ENCODE results near the gene TCIRG1.
A peak's percentile ranks its signal among the peaks of the same experiment; 100 is the strongest.

TCIRG1 gene

DNA sequence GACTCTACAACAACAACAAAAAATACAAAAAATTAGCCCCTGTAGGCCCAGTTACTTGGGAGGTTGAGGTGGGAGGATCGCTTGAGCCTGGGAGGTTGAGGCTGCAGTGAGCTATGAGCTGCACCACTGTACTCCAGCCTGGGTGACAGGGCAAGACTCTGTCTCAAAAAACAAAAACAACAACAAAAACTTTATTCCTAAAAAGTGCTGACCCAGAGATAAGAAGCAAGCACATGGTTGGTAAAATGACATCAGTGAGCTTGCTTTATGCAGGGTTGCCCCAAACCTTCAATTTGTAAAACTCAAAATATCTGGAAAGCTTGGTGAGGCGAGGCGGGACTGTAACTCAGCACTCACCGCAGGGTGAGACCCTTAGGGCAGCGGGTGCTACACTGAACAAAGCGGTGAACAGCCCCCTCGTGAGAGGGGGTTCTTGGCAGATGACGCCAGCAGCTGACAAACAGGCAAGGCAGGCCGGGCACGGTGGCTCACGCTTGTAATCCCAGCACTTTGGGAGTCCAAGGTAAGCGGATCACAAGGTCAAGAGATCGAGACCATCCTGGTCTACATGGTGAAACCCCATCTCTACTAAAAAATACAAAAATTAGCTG, 3.5 kb upstream of the TCIRG1 start:
- no peak for DNase-seq (ENCODE audit: extremely low spot score)
- CTCF ChIA-PET = interaction anchor here (2.2 kb wide), 1 partner anchor 173 kb away, joined by 4 read pairs; no protein-coding TSS in a partner anchor
- POLR2A ChIA-PET = no interaction called here
- TF ChIP-seq, protein P1, sequence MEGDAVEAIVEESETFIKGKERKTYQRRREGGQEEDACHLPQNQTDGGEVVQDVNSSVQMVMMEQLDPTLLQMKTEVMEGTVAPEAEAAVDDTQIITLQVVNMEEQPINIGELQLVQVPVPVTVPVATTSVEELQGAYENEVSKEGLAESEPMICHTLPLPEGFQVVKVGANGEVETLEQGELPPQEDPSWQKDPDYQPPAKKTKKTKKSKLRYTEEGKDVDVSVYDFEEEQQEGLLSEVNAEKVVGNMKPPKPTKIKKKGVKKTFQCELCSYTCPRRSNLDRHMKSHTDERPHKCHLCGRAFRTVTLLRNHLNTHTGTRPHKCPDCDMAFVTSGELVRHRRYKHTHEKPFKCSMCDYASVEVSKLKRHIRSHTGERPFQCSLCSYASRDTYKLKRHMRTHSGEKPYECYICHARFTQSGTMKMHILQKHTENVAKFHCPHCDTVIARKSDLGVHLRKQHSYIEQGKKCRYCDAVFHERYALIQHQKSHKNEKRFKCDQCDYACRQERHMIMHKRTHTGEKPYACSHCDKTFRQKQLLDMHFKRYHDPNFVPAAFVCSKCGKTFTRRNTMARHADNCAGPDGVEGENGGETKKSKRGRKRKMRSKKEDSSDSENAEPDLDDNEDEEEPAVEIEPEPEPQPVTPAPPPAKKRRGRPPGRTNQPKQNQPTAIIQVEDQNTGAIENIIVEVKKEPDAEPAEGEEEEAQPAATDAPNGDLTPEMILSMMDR (IDR thresholded peaks at IDR 0.05; ENCODE audit: control extremely low read depth, extremely low read depth, low read depth, missing control alignments) = no peak

DNA sequence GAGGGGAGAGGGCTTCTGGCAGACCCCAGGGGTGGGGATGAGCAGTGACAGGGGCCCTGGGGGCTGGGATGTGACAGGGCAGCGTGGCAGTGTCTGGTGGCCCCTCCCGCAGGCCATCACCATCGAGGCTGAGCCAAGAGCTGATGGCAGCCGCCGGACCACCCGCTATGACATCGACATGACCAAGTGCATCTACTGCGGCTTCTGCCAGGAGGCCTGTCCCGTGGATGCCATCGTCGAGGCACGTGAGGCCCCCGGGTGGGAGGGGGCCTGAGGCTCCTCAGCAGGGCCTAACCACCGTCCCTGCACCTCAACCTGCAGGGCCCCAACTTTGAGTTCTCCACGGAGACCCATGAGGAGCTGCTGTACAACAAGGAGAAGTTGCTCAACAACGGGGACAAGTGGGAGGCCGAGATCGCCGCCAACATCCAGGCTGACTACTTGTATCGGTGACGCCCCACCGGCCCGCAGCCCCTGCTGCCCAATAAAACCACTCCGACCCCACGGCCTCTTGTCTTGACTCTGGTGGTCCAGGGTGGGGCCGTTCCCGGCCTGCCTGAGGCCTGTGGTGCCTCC, 2.6 kb upstream of the TCIRG1 start:
- ChIA-PET CTCF (interaction anchor here (2.2 kb wide), 1 partner anchor 172 kb away, joined by 4 read pairs; no protein-coding TSS in a partner anchor), POLR2A (no interaction called here)
- DNase-seq (ENCODE audit: extremely low spot score) = no peak
- TF ChIP-seq, protein P1 (IDR thresholded peaks at IDR 0.05; ENCODE audit: control extremely low read depth, extremely low read depth, low read depth, missing control alignments) = no peak

DNA sequence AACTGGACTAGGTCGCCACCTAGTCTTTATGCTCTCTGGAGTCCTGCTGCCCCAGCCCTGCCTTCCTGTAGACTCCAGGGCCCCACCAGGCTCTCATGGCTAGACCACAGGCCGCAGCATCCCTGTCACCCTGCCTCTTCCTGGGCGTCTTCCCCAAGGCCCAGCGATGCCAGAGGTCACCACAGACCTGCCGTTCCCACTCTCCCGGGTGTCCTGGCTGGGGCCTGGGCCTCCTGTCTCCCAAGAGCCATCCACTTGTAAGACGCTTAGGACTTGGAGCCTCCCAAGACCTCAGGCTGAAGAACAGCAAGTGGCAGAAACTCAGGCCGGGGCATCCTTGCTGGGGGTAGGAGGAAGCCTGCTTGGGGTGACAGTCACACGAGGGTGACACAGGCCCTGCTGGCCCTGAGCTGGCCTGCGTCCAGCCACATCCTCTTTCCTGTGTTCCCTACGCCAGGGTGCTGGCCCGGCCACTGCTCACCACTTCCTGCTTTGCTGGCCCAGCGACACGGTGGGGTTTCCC, 2.0 kb upstream of the TCIRG1 start:
- ChIA-PET CTCF (interaction anchor here (1.0 to 2.2 kb wide), 2 partner anchors 43 to 172 kb away, joined by 3 to 4 read pairs; no protein-coding TSS in a partner anchor), POLR2A (no interaction called here)
- DNase-seq (ENCODE audit: extremely low spot score) = no peak
- TF ChIP-seq, protein P1 (IDR thresholded peaks at IDR 0.05; ENCODE audit: control extremely low read depth, extremely low read depth, low read depth, missing control alignments) = no peak

DNA sequence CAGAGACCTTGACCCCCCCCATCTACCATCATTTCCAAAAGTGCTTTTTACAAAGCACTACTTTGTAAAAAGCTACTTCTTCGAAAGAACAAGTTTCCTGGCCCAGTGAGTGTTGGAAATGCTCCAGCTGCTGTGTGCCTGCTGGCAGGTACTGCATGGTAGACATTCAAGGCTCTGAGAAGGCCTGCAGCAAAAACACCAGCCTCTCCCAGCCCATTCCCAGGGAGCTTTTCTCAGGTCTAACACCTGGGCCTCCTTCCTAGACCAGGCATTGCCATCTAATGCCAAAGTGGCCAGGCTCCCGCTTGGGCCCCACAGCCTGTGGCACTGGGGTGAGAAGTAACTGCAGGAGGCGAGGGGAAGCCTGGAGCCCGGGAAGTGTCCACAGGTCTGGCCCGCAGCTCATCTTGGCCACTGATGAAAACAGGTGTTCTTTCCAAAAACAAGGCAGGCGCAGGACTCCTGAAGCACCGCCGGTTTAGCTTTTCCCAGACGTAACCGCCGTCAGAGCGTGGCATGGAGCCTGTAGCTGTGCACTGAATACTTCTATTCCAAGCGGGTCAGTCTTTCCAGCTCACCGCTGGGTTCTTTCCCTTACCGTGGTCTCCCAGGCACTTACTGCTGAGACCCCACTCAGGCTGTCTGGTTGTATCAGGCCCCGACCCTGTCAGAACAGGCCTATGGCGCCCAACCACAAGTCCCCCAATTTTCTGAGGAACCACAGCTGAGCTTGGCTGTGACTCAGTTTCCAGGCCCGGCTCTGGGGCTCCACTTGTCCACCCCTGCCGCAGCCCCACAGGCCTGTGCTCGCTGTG, 1.2 kb upstream of the TCIRG1 start:
- TF ChIP-seq, protein P1 (IDR thresholded peaks at IDR 0.05; ENCODE audit: control extremely low read depth, extremely low read depth, low read depth, missing control alignments) = no peak
- ChIA-PET CTCF (interaction anchor here (1.0 to 1.5 kb wide), 3 partner anchors 14 to 172 kb away, joined by 3 read pairs; no protein-coding TSS in a partner anchor), POLR2A (no interaction called here)
- no peak for DNase-seq (ENCODE audit: extremely low spot score)

DNA sequence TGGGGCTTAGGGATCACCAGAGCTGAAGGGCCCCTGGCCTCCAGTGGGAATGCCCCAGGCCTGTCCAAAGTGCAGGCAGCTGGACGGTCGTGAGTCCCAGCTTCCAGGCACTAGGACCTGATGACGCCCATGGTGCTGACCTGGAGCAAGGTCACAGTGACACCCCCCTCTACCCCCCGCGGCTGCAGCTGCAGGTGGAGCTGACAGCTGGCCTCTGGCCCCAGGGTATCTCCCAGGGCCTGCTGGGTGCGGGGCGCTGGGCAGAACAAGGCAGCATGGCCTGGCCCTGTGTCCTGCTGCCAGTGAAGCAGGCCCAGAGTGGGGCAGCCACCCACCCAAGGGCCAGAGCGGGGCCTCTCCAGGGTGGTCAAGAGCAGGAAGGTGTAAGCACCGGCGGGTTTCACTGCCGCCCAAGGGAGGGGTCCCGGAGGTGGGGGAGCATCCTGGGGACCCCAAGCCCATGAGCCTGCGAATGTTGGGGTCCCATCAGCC, 553 bp upstream of the TCIRG1 start:
- no peak for DNase-seq (ENCODE audit: extremely low spot score)
- POLR2A ChIA-PET = no interaction called here
- TF ChIP-seq, protein P1 (IDR thresholded peaks at IDR 0.05; ENCODE audit: control extremely low read depth, extremely low read depth, low read depth, missing control alignments) = no peak
- CTCF ChIA-PET = interaction anchor here (1.3 to 1.5 kb wide), 2 partner anchors 14 to 171 kb away, joined by 3 read pairs; no protein-coding TSS in a partner anchor

DNA sequence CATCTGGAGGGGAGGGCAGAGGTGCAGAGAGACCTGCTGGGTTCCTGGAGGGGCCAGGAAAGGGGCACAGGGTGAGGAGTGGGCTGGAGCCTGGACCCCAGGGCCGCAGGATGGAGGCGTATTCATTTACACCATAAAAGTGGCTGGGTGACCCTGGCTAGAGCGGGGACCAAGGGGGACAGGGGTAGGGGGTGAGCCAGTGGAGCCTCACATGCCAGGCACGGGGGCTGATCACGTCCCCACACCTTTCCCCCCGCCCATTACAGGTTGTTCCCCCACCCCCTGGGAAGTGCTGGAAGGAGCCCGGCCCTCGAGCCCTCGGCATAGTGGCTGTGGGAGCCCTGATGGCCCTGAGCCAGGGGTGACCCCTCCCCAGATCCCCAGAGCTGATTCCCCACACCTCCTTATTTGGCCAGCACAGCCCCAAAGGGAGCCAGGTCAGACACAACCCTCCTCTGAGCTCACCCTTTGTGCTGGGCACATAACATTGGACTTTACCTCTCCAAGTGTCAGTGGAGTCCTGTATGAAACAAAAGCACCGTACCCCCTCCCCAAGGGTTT, 781 bp downstream of the TCIRG1 start:
- peak; percentile 47 for DNase-seq (ENCODE audit: extremely low spot score)
- CTCF ChIA-PET = interaction anchor here (1.1 to 1.3 kb wide), 2 partner anchors 166 to 170 kb away, joined by 3 read pairs; no protein-coding TSS in a partner anchor
- TF ChIP-seq, protein P1 (IDR thresholded peaks at IDR 0.05; ENCODE audit: control extremely low read depth, extremely low read depth, low read depth, missing control alignments) = no peak
- POLR2A ChIA-PET = interaction anchor here (0.6 kb wide), 1 partner anchor 9 kb away, joined by 3 read pairs; the partner anchor contains the start of gene NDUFS8
